NCI-H526 treated with DMSO at 0.1 percent for 48 hours (cell line): ENCODE results near the gene ZFP69B.

Source experiments
- DNase-seq: peaks from one replicate; lab custom pipeline; 2025; lab: John Stamatoyannopoulos, UW

ZFP69B gene

DNA sequence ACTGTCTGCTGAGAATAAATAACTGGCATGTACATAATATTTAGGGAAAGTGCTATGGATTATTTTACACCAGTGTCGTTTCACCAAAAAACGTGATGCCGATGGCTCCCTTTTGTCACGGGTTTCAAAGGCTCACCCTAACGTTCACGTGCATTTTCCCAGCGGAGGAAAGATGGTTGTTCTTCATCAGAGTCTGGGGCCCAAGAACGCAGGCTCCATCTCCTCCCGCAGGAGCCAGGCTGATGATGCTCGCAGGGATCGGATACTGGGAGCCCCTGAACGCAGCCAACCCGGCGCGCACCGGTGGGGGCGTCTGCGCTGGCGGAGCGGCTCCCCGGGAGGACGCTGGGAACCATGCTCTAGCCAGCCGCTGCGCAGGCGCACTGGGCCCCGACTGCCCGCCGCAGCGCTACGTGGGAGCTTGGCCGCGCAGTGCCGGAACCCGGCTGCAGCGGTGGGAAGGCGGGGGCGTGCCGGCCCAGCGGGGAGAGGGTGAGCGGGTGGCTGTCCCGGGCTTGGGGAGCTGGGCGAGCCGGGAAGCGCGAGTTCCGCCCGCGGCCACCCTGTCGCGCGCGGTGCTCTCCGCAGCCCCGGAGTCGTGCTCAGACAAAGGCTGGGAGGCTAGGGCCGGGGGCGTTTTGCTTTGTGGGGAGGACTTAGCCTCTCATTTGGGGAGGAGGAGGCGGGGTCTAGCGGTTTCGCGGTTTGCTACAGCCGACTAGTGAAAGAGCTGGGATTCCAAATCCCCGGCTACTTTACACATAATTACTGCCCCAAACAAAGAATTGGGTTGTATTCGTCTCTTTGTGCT lies at the start of gene ZFP69B:
Gene ZFP69B (plus strand): TSS at position 793 of the 811 bp plus-strand sequence. CDS start 486 bp downstream, outside the sequence.
- DNase-seq, result peak; percentile 96

DNA sequence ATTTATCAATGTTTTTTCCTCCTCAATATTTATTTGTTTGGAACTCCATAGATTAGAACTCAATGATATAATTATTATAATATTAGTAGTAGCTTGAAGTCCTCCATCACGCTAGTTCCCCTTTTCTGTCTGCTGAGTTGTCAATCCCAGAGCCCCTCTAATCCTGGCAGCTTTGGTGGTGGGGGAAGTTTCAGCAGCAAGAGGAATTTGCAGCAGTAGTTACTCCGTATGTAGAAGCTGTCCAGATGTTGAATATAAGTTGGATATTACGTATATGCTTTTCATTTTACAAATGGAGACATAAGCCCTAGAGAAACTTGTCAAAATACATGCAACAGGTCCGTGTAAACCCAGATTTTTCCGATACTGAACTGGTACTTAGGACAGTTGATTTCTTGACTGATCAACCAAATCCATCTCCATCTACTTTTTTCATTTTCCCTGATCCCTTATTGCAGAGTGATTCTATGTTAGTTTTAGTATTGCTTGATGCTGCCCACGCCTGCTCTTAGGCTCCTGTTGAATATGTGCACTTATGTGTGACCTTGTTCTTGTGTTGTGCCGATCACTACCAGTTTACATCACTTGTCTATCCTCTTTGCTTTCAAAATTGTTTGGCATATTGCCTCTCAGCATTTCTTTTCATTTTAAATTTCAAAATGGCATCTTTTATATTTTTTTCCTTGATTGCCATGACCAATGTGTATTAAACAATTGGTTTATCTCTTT lies 48.6 kb upstream of the ZFP69B start:
- no peak for DNase-seq

DNA sequence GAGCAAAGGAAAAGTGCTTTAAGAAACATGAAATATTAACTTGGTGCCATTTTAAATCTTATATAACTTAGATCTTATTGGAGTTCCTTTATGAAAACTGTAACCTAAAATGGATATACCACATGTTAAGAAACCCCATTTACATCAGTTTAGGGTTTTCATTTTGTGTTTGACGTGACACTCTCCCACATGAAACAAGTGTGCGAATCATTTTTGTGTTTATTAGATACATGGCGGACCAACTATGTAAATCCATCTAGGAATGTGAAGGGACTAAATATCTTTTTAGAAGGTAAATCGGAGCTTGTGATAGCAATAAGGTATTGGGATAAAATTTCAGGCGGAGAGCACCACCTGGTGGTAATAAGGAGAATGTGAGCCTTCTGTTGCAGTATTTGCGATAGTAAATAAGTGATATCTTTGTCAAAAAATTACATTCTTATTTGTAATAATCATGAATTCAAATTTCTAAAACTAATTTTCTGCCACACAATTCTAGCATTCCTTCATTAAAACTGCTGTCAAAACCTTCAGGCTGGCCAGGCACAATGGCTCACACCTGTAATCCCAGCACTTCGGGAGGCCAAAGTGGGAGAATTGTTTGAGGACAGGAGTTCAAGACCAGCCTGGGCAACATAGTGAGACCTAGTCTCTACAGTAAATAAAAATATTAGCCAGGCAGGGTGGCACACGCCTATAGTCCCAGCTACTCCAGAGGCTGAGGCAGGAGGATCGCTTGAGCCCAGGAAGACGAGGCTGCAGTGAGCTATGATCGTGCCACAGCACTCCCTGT lies 45.4 kb upstream of the ZFP69B start:
- DNase-seq, result peak; percentile 74

DNA sequence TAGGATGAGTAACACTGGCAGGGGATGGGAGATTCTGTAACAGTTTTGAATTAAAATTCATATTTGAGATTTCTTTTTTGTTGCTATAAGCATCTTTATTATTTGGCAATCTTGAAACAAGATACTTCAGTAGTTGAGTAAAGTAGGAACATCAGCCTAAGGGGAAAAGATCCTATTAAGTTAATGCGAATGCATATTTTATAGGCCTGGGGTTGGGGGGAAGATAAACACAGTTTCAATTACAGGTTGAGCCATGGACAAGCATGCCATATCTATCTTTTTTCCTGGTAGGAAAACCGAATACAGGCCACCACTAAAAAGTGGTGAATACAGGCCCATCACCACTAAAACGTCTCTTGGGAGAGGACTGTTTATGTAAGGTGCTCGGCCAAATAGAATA lies 44.5 kb upstream of the ZFP69B start:
- DNase-seq, result no peak

DNA sequence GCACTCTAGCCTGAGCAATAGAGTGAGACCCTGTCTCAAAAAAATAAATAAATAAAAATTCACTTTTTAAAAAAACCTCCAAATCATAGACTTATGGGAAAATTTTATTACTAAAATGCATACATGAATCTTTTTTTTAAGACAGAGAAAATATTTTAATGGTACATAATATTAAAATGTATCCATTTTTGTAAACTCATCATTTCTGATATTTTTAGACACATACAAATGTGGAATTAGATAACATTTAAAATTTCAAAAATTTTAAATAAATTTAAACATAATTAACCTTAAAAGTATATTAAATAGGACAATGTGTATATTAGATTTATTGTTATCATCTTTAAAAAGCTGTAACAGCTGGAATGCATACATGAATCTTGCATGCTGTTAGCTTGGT lies 42.8 kb upstream of the ZFP69B start:
- no peak for DNase-seq

DNA sequence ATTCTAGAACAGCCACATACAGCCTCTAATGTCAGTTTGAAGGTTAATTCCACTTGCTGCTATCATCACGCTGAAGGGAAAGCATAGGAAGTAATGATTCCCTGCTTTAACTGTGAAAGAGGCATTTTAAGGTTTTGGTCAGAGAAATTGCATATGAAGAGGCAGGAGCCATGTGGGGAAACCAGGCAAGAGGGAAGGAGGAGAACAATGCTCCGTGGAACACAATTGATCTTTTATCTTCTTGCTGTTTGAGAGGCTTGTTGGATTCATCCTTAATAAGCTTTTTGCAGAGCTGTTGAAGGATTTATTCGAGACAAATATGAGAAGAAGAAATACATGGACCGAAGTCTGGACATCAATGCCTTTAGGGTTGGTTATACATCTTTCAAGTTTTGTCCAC lies 40.8 kb upstream of the ZFP69B start:
- DNase-seq, result no peak

DNA sequence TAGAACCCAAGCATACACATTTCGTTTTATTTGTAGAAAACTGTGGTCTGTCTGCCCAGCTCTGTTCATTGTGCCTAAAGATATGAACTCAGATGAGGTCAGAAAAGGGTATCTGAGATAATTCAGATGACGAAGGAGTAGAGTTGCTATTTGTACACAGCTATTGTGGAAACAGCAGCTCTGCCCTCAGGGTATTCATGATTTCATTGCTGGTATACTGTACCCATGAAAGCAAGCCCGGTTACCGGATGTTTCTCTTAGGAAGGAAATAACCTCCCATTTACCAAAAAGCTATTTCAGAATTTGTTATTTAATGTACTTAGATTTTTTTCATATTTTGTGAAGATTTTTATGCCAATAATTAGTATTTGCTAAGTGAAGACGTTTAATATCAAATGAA lies 39.0 kb upstream of the ZFP69B start:
- DNase-seq, result no peak

DNA sequence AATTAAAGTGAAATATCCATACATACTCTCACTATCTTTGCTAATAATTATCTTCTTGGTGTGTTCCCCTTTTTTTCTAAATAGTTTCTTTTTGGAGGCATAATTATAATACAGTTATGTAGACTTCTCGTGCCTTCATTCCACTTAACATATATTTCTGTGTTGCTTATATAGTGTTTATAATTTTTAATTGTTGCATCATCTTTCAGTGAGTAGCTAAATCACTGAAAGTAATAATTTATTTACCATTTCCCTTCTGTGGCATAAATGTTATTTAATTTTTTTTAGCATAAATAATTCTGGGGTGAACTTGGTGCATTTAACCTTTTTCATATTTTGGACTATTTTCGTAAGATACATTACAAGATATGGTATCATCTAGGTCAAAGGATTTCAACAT lies 38.4 kb upstream of the ZFP69B start:
- no peak for DNase-seq

DNA sequence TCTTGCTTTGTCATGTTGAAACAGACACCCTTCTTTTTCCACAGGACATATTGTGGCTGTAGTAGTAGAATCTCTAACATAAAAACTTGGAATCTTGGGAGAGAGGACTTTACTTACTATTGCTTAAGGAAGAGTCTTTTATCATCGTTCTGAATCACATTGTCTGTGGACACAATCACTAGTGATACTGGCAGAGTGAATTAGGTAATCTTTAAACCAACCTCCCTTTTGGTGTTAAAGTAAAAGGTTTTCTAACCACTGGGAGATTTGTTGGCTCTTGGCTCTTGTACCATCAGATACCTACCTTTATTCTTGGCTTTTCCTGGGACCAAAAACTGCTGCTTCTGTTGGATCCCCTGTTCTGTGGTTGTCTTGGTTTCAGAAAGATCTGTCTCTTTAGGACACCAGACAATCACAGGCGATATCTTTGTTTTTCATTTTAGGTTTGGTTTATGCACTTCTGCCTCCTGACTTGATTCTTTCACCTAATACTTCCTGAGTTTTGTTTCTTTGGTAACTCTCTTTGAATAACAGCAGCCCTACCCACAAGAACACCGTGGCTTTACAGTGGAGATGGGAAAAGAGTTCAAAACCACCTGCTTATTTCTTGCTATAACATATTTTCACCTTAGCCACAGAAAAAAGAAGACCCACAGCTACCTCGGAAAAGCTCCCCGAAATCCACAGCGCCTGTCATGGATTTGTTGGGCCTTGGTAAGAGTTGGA lies 36.6 kb upstream of the ZFP69B start:
- no peak for DNase-seq

DNA sequence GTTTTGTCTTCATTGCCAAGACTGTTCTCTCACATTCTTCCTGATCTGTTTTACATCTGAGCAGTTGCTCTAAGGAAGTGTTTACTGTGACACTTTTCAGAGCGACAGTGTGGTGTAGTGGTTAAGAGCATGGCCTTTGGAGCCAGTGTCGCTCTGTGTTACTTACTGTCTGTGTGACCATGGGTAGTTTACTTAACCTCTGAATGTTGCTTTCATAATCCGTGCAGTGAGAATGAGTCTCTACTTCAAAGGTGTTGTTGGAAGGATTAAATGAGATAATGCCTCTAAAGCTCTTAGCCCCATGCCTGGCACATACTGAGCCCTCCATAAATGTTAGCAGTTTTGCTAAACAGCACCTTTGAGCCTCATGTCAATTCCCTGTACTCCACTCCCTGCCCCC lies 35.9 kb upstream of the ZFP69B start:
- DNase-seq, result no peak

DNA sequence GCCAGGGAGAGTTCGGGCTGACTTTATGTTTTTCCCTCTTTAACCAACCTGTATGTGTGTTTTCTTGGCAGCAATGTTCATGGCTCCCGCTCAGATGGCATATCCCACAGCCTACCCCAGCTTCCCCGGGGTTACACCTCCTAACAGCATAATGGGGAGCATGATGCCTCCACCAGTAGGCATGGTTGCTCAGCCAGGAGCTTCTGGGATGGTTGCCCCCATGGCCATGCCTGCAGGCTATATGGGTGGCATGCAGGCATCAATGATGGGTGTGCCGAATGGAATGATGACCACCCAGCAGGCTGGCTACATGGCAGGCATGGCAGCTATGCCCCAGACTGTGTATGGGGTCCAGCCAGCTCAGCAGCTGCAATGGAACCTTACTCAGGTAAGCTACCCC lies 33.6 kb upstream of the ZFP69B start:
- DNase-seq, result no peak

DNA sequence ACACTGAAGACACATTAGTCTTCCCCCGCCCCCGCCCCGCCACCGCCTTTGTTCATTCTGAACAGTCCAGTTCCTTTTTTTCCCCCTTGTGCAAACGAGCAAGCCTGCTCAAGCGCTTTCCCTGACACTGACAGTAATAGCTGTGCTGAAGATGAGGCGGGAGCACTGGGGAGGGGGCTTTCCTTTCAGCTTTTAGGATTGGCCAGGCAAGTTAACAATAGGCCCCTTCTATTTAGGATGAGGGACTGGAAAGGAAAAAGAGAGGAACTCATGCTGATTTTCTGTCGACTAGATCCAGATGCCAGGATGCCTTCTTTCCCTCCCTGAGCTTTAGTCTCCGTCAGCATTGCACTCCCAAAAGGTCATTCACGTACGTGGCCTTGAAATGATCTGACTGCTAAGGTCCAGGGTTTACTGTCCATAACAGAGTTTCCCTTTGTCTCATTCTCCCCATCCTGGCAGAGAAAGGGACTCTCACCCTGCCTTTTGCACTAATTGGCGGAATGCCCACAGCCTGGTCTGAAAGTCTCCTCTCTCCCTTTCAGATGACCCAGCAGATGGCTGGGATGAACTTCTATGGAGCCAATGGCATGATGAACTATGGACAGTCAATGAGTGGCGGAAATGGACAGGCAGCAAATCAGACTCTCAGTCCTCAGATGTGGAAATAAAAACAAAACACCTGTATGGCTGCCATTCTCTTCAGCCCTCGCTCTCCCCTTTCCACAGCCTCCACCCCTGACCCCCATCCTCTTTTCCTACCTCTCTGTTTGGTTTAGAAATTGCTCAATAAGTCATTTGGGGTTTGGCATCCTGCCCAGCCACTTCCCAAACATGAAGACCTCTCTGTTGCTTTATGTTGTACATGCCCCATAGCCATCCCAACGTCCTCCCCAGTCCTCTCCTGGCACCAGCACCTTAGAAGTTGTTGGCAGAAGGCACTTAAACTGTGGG lies 28.6 kb upstream of the ZFP69B start:
- DNase-seq, result no peak

DNA sequence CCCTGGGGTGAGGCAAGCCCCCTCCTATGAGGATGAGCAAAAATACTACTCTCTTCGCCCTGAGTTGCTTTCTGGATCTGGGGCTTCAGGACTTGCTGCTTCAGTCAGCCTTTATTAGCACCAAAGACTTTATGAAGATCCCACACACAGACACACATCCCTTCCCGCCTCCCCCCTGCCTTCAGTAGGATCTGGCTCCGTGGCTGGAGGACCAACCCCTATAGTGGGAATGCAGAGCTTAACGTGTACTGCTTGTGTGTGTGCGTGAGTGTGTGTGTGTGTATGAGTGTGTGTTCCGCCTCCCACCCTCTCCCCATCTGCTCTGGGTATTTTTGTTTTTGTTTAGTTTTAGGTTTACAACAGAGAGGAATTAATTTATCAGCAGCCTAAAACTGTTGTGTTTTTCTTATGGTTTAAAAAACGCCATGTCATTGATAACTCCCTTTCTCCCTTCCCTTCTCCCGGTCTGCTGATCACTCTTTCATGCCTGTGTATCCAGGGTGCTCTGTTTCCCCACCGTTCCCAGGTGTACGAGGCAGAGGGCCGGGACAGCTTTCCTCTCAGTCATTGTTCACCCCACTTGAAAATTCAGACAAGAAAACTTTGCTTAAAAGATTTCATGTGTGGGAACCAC lies 27.5 kb upstream of the ZFP69B start:
- no peak for DNase-seq

DNA sequence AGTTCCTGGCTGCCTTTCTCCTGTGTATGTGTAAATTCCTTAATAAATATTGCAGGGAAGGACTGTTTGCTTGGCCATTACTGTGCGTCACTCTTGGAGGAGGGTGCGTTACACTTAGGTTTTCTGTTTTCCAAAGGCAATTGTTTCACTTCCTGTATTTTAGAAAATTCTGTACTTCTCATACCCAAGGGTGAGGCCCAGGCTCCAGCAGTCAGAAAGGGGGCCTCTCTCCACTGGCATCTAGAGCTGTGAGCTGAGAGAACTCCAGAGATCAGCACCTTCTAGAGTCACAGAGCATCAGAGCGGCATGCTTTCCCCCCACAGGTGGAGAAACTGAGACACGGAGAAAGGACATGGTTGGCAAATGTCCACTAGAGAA lies 27.0 kb upstream of the ZFP69B start:
- no peak for DNase-seq

DNA sequence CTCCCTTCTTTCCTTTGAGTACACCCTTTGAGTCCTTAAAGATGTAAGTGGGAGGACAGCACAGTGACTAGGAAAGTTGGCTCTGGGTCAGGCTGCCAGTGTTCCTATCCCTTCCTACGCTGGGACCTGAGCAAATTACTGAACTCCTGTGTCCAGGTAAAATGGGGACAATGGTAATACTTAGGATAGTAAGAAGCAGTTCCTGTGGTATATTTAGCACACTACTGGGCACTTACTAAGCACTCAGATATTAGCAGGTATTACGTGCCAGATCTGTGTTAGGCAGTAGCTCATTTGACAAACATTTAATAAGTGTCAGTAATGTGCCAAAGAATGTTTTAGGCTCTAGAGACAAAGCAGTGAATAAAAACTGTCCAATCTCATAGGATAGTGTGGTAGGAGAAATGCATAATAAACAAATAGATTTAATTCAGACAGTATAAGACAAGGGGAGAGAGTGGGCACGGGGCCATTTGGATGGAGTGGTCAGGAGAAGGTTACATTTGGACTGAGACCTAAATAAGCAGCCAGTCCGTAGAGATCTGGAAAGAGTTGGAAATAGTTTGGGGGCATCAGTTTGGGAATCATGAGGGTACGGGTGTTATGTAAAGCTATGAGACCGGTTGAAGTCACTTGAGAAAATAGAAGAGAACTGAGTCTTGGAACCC lies 26.2 kb upstream of the ZFP69B start:
- DNase-seq, result no peak

DNA sequence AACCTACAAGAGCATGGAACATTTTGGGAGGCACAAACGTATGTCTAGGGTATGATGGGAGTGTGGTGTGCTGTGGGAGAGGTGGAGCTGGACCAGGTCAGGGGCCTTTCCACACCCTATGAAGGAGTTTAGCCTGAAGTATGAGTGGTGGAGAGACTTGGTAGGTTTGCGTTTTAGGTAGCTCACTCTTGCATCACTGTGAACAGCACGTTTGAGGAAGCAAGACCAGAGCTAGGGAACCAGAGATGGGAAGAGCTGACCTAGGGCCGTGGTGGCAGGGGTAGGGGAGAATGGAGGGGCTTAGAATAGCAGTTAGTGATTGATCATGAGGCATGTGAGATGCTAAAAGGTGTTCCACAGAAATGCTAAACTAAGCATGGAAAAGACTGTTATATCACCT lies 25.1 kb upstream of the ZFP69B start:
- no peak for DNase-seq

DNA sequence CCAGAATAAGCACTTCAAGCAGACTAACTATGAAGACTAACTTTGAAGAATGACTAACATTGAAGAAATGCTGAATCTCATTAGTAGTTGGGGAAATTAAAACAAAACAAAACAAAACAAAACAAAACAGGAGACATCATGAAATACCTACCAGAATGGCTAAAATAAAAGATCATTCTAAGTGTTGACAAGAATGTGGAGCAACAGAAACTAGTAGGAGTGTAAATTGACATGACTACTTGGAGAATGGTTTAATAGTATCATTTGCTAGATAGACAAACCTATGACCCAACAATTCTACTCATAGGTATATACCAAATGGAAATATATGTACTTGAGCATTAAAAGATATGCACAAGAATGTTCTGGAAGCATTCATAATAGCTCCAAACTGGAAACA lies 18.9 kb upstream of the ZFP69B start:
- DNase-seq, result no peak

DNA sequence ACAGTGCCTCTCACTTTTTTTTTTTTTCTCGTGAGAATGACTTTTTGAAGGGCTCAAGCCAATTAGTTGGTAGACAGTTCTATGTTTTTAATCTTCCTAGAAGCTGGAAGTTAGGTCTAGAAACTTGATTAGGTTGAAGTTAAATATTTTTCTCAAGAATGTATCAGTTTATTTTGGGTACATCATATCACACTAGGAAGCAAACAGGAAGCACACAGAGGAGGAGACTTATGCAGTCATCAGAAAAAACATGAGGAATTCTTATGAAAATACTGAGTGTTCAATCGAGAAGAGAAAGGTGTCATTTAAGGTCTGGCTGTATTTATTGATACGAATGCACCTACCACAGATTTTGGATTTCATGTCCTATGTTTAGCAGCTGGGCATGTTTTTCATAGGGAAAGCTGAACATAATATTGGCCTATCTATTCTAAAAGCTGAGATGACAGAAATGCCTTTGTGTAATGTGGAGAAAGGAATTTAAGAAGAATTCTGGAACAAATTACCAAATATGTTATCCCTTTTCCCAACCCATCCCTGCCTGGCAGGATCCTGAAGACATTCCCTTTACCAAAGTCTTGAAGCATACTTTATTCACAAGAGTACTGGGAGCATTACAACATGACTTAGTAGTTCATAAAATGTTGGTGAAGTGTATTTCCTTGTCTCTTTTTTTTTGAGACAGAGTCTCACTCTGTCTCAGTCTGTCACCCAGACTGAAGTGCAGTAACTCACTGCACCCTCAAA lies 17.5 kb upstream of the ZFP69B start:
- no peak for DNase-seq

DNA sequence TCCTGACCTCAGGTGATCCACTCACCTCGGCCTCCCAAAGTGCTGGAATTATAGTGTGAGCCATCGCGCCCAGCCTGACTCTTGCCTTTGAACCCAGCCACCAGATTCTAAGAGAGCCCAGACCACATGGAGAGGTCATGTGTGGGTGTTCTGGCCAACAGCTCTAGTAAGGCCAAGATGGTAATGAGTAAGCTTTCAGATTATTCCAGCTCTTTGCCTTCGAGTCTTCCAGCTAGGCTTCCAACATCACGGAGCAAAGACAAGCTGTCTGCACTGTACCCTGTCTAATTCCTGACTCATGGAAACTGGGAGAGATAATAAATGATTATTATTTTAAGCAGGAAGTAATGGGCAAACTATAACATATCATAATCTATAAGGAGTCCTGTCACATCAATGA lies 14.8 kb upstream of the ZFP69B start:
- DNase-seq, result no peak
